ENCODE data around the gene C10orf71.

The C10orf71 gene

DNA sequence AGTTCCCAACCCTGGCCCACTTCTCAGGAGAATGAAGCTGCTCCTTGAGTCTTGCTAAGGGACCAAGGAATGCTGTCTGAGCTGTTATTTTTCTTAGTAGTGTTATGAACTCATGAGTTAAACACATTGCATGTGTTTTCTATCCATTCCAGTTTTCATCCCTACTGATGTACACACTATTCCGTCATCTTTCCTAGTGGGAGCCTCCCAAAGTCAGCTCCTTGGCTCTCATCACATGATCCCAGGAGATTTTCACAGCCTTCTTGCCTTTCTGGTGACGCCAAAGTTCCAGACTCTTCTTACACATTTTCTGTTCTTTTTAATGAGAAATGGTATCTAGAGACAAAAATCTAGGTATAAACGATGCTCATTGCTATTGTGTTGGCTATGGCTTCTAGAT is 8.4 kb upstream of the C10orf71 start:
- no peak overlapping the region for H3K9ac ChIP-seq (ENCODE audit: low read depth, low read length)
- H3K4me3 ChIP-seq (ENCODE audit: low read depth in 1 of 2, low read length in 2 of 2), result no peak overlapping the region
- H3K4me1 ChIP-seq (ENCODE audit: insufficient read depth, low read length), result no peaks in the 10 kb centered on the region
- ATAC-seq (ENCODE audit: insufficient read depth, low read depth) (no peak), DNase-seq (no peak)
- TF ChIP-seq EZH2 (IDR thresholded peaks at IDR 0.05; ENCODE audit: borderline replicate concordance, low read depth, low read length, severe bottlenecking), result no peak
- TF ChIP-seq, protein P1, sequence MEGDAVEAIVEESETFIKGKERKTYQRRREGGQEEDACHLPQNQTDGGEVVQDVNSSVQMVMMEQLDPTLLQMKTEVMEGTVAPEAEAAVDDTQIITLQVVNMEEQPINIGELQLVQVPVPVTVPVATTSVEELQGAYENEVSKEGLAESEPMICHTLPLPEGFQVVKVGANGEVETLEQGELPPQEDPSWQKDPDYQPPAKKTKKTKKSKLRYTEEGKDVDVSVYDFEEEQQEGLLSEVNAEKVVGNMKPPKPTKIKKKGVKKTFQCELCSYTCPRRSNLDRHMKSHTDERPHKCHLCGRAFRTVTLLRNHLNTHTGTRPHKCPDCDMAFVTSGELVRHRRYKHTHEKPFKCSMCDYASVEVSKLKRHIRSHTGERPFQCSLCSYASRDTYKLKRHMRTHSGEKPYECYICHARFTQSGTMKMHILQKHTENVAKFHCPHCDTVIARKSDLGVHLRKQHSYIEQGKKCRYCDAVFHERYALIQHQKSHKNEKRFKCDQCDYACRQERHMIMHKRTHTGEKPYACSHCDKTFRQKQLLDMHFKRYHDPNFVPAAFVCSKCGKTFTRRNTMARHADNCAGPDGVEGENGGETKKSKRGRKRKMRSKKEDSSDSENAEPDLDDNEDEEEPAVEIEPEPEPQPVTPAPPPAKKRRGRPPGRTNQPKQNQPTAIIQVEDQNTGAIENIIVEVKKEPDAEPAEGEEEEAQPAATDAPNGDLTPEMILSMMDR (IDR thresholded peaks at IDR 0.05; ENCODE audit: borderline replicate concordance, extremely low read depth, low read length, poor library complexity, severe bottlenecking), result no peak
- no peak overlapping the region for H2AFZ ChIP-seq (ENCODE audit: low read depth, low read length)
- no peaks in the 10 kb centered on the region for H3K79me2 ChIP-seq (ENCODE audit: insufficient read depth, low read length)
- H3K4me2 ChIP-seq (ENCODE audit: insufficient read depth, low read length), result no peak overlapping the region
- no peaks in the 10 kb centered on the region for H3K36me3 ChIP-seq (ENCODE audit: insufficient read depth, low read length)
- no peaks in the 10 kb centered on the region for H3K9me3 ChIP-seq (ENCODE audit: insufficient read depth, low read length, severe bottlenecking)
- no peaks in the 10 kb centered on the region for H3K27me3 ChIP-seq (ENCODE audit: insufficient read depth, low read length, poor library complexity)
- H3K27ac ChIP-seq (ENCODE audit: low read length), result no peak overlapping the region
- no peaks in the 10 kb centered on the region for H4K20me1 ChIP-seq (ENCODE audit: insufficient read depth, low read length)

DNA sequence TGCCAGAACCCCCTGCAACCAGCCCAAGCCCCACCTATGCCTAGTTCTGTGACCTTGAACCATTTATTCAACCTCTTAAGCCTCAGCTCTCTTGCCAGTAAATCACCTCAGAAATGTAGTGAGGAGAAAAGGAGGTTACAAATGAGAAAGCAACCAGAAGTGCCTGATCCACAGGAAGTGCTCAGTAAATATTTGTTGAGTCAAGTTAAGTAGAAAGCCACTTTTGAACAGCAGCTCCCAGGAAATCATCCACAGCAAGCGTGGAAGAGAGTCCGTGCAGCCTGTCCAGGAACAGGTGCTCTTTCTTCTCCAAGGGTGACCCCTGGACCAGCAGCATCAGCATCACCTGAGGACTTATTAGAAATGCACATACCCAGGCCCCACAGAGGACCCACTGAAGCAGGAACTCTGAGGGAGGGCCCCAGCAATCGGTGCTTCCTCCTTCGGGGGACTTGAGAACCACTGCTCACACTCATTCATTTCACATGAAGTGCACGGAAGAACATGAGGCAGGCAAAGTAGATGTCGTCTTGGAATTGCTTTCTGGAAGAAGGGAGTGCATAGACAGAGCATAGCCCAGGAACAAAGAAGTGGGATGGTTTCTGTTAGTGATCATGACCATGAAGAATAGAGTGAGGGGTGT is 6.3 kb upstream of the C10orf71 start:
- Histone ChIP-seq H3K36me3 (ENCODE audit: insufficient read depth, low read length) (no peaks in the 10 kb centered on the region), H4K20me1 (ENCODE audit: insufficient read depth, low read length) (no peaks in the 10 kb centered on the region), H3K4me3 (ENCODE audit: low read depth in 1 of 2, low read length in 2 of 2) (no peak overlapping the region), H3K27me3 (ENCODE audit: insufficient read depth, low read length, poor library complexity) (no peaks in the 10 kb centered on the region), H3K79me2 (ENCODE audit: insufficient read depth, low read length) (no peaks in the 10 kb centered on the region), H3K27ac (ENCODE audit: low read length) (no peak overlapping the region), H3K9ac (ENCODE audit: low read depth, low read length) (no peak overlapping the region), H3K4me1 (ENCODE audit: insufficient read depth, low read length) (no peaks in the 10 kb centered on the region), H2AFZ (ENCODE audit: low read depth, low read length) (no peak overlapping the region), H3K4me2 (ENCODE audit: insufficient read depth, low read length) (no peak overlapping the region), H3K9me3 (ENCODE audit: insufficient read depth, low read length, severe bottlenecking) (no peaks in the 10 kb centered on the region)
- TF ChIP-seq EZH2 (IDR thresholded peaks at IDR 0.05; ENCODE audit: borderline replicate concordance, low read depth, low read length, severe bottlenecking), result no peak
- TF ChIP-seq, protein P1 (IDR thresholded peaks at IDR 0.05; ENCODE audit: borderline replicate concordance, extremely low read depth, low read length, poor library complexity, severe bottlenecking), result no peak
- ATAC-seq (ENCODE audit: insufficient read depth, low read depth) (no peak), DNase-seq (no peak)

DNA sequence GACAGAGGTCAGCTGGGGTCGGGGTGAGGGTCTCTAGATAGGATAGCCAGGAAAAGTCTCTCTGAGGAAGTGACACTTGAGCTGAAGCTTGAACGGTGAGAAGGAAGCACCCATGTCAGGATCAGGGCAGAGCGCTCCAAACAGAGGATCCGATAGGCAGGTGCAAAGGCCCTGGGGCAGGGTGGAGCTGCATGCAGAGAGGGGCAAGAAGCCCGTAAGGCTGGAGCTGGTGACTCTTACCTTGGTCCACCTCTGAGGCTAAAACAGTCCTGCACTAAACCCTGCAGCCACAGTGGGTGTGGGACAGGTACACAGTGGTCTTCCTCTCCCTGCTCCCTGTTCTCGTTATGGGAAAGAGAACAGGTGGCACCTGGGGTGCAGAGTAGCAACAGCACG is 5.8 kb upstream of the C10orf71 start:
- Histone ChIP-seq H2AFZ (ENCODE audit: low read depth, low read length) (no peak overlapping the region), H3K4me2 (ENCODE audit: insufficient read depth, low read length) (no peak overlapping the region), H3K4me3 (ENCODE audit: low read depth in 1 of 2, low read length in 2 of 2) (no peak overlapping the region), H3K36me3 (ENCODE audit: insufficient read depth, low read length) (no peaks in the 10 kb centered on the region), H3K79me2 (ENCODE audit: insufficient read depth, low read length) (no peaks in the 10 kb centered on the region), H3K27me3 (ENCODE audit: insufficient read depth, low read length, poor library complexity) (no peaks in the 10 kb centered on the region), H3K9ac (ENCODE audit: low read depth, low read length) (no peak overlapping the region), H3K4me1 (ENCODE audit: insufficient read depth, low read length) (no peaks in the 10 kb centered on the region), H4K20me1 (ENCODE audit: insufficient read depth, low read length) (no peaks in the 10 kb centered on the region), H3K9me3 (ENCODE audit: insufficient read depth, low read length, severe bottlenecking) (no peaks in the 10 kb centered on the region), H3K27ac (ENCODE audit: low read length) (no peak overlapping the region)
- ATAC-seq (ENCODE audit: insufficient read depth, low read depth) (no peak), DNase-seq (no peak)
- TF ChIP-seq, protein P1 (IDR thresholded peaks at IDR 0.05; ENCODE audit: borderline replicate concordance, extremely low read depth, low read length, poor library complexity, severe bottlenecking), result no peak
- no peak for TF ChIP-seq EZH2 (IDR thresholded peaks at IDR 0.05; ENCODE audit: borderline replicate concordance, low read depth, low read length, severe bottlenecking)
